ENCODE results near the gene DCPS. TPM values are rescaled to one million over a fixed set of nuclear protein-coding genes. Genes with fewer than 3 reads are reported as not detected.
"Not testable (repeated sequence)": the region's sequence is repeated elsewhere in the genome, so short reads cannot be mapped to it uniquely, and the experiment has no call there.

The DCPS gene
- total RNA-seq, 1 donor from 2014 or later: 7.2 TPM

DNA sequence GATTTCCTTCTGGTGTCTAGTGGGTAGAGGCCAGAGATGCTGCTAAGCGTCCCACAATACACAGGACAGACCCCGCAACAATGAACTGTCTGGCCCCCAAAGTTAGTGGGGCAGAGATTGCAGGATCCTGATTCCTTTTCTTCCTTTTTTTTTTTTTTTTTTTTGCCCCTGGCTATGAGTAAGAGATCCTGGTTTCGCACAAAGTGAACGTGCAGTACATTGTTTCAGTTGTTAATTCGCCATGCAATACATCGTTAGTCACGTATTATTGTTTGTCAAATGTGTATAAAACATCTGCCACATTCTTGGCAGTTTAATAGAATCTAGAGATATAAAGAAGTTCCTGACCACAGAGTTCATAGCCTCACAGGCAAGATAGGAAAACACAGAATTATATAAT, 71.9 kb downstream of the DCPS start:
- H3K4me1 Mint-ChIP-seq (ENCODE audit: low read depth, unreplicated experiment): peaks cover 2% of the 10 kb centered on the region
- no peaks in the 10 kb centered on the region for H3K9me3 Mint-ChIP-seq (ENCODE audit: unreplicated experiment)
- H3K27me3 Mint-ChIP-seq (ENCODE audit: unreplicated experiment): no peaks in the 10 kb centered on the region
- no peaks in the 10 kb centered on the region for H3K36me3 Mint-ChIP-seq (ENCODE audit: unreplicated experiment)
- TF ChIP-seq, protein P1, sequence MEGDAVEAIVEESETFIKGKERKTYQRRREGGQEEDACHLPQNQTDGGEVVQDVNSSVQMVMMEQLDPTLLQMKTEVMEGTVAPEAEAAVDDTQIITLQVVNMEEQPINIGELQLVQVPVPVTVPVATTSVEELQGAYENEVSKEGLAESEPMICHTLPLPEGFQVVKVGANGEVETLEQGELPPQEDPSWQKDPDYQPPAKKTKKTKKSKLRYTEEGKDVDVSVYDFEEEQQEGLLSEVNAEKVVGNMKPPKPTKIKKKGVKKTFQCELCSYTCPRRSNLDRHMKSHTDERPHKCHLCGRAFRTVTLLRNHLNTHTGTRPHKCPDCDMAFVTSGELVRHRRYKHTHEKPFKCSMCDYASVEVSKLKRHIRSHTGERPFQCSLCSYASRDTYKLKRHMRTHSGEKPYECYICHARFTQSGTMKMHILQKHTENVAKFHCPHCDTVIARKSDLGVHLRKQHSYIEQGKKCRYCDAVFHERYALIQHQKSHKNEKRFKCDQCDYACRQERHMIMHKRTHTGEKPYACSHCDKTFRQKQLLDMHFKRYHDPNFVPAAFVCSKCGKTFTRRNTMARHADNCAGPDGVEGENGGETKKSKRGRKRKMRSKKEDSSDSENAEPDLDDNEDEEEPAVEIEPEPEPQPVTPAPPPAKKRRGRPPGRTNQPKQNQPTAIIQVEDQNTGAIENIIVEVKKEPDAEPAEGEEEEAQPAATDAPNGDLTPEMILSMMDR (IDR thresholded peaks at IDR 0.05; ENCODE audit: partially characterized antibody, unreplicated experiment): no peak
- H3K27ac Mint-ChIP-seq (ENCODE audit: unreplicated experiment): no peak overlapping the region
- DNase-seq: no peak
- no peak overlapping the region for H3K4me3 Mint-ChIP-seq (ENCODE audit: unreplicated experiment)

- H3K27me3 Mint-ChIP-seq (ENCODE audit: unreplicated experiment): no peaks in the 10 kb centered on the region
- no peak for DNase-seq
- TF ChIP-seq, protein P1 (IDR thresholded peaks at IDR 0.05; ENCODE audit: partially characterized antibody, unreplicated experiment): no peak
- H3K4me1 Mint-ChIP-seq (ENCODE audit: low read depth, unreplicated experiment): peaks cover 2% of the 10 kb centered on the region
- no peak overlapping the region for H3K4me3 Mint-ChIP-seq (ENCODE audit: unreplicated experiment)
- no peaks in the 10 kb centered on the region for H3K9me3 Mint-ChIP-seq (ENCODE audit: unreplicated experiment)
- H3K36me3 Mint-ChIP-seq (ENCODE audit: unreplicated experiment): no peaks in the 10 kb centered on the region
- no peak overlapping the region for H3K27ac Mint-ChIP-seq (ENCODE audit: unreplicated experiment)
These were observed 74.9 kb downstream of the DCPS start for GRCh38 chr11:126378763-126379162.

DNA sequence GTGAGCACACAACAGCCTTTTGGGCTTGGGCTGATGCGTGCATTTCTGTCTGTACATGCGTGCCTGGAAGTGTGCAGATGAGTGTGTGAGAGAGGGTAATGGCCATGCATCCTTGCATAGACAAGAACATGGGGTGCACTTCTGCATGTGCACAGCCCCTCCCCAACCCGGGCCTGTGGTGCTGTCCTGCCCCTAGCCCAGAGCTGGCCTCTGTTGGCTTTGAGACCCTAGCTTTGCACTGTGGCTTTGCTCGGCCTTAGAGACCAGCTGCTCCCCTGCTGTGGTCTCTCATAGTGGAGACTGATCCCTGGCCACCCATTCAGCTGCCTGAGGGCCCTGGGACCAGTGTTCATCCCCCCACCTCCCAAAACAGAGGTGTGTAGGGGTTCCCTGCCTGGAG, 77.0 kb downstream of the DCPS start:
- no peaks in the 10 kb centered on the region for H3K27me3 Mint-ChIP-seq (ENCODE audit: unreplicated experiment)
- H3K9me3 Mint-ChIP-seq (ENCODE audit: unreplicated experiment): peaks cover 2% of the 10 kb centered on the region
- TF ChIP-seq, protein P1 (IDR thresholded peaks at IDR 0.05; ENCODE audit: partially characterized antibody, unreplicated experiment): no peak
- H3K36me3 Mint-ChIP-seq (ENCODE audit: unreplicated experiment): no peaks in the 10 kb centered on the region
- no peak for DNase-seq
- H3K4me3 Mint-ChIP-seq (ENCODE audit: unreplicated experiment): no peak overlapping the region
- no peaks in the 10 kb centered on the region for H3K4me1 Mint-ChIP-seq (ENCODE audit: low read depth, unreplicated experiment)
- H3K27ac Mint-ChIP-seq (ENCODE audit: unreplicated experiment): no peak overlapping the region

GRCh38 chr11:126381960-126382359, 78.1 kb downstream of the DCPS start:
- DNase-seq; H3K36me3 Mint-ChIP-seq (ENCODE audit: unreplicated experiment); H3K4me3 Mint-ChIP-seq (ENCODE audit: unreplicated experiment); H3K4me1 Mint-ChIP-seq (ENCODE audit: low read depth, unreplicated experiment); H3K27ac Mint-ChIP-seq (ENCODE audit: unreplicated experiment); H3K9me3 Mint-ChIP-seq (ENCODE audit: unreplicated experiment); H3K27me3 Mint-ChIP-seq (ENCODE audit: unreplicated experiment): not testable (repeated sequence)

DNA sequence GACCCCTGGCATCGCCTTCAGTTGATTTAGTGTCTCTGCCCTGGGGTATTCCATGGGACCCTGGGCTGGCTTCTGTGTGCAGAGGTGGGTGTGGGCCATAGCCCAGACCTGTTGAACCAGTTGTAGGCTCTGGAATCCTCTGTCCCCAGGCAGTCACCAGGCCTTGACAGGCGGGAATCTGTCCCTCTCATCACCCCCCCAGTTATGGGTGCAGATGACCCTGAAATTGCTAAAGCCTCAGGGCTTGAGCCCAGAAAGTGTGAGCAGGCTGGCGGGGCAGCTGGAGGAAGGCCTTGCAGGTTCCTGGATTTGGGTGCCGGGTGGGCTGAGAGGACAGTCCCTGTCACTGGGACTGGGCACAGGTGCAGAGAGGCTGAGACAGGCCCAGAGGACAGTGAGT, 78.8 kb downstream of the DCPS start:
- not testable (repeated sequence) for H3K36me3 Mint-ChIP-seq (ENCODE audit: unreplicated experiment); H3K9me3 Mint-ChIP-seq (ENCODE audit: unreplicated experiment); DNase-seq; H3K27ac Mint-ChIP-seq (ENCODE audit: unreplicated experiment); H3K27me3 Mint-ChIP-seq (ENCODE audit: unreplicated experiment); H3K4me1 Mint-ChIP-seq (ENCODE audit: low read depth, unreplicated experiment); H3K4me3 Mint-ChIP-seq (ENCODE audit: unreplicated experiment)

DNA sequence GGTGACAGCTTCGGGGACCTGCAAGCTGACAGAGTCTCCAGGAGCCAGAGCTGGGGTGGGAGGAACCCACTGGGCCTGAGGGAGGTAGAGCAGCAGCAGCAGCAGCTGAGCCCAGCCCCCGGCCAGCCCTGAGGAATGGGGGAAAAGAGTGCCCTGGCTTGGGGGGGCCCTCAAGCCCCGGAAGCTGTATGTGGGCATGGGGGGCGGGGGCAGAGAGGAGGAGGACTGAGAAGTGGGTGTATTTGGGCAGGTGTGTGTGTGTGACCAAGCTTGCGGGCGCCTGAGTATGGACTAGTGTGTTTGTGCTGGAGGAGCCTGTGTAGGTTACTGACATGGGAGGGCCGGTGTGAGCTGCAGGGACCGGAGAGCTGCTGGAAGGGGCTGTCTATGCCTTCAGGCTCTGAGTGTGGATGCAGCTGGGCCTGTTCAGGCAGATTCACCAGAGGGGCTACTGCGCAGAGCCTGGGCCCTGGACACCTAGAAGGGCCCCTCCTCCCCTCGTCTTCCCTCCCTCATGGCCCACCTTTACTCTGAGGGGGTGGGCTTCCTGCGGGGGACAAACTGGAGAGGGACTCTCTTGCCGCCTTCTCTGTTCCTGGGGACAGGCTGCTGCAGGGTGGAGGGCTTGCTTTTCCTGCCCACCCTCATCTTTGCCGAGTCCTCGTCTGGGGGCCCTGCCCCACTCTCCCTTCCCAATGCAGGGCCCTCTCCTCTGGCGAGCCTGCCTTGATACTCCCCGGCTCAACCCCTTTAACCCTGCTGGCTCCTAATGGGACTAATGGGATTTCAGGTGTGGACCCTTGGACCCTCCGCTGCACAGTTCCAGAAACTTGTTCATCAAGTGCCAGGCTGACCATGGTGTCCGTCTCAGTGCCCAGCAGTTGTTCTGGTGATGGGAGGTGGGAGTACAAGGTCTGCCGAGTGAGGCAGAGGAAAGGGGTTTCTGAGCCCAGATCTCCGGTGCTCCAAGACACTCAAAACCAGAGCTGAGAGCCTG, 79.8 kb downstream of the DCPS start:
- Mint-ChIP-seq H3K4me1 (ENCODE audit: low read depth, unreplicated experiment) (peaks cover 7% of the 10 kb centered on the region), H3K9me3 (ENCODE audit: unreplicated experiment) (peaks cover 2% of the 10 kb centered on the region), H3K4me3 (ENCODE audit: unreplicated experiment) (no peak overlapping the region), H3K27me3 (ENCODE audit: unreplicated experiment) (no peaks in the 10 kb centered on the region), H3K27ac (ENCODE audit: unreplicated experiment) (no peak overlapping the region), H3K36me3 (ENCODE audit: unreplicated experiment) (no peaks in the 10 kb centered on the region)
- peak; percentile 44 for DNase-seq
- TF ChIP-seq, protein P1 (IDR thresholded peaks at IDR 0.05; ENCODE audit: partially characterized antibody, unreplicated experiment): no peak

Measured in glutamatergic neuron (in vitro differentiated cells).